ENCODE data around the gene VPS8. TPM values are rescaled to one million over a fixed set of nuclear protein-coding genes. Genes with fewer than 3 reads are reported as not detected.

The VPS8 gene
- total RNA-seq, 3 donors from 2014 or later: 13.2 to 18.4 (median 17.6) TPM

GRCh38 chr3:184796954-184797353 is 15.0 kb upstream of the VPS8 start:
- Mint-ChIP-seq H3K27me3 (ENCODE audit: low read depth) (peaks cover 29% of the 10 kb centered on the region), H3K36me3 (ENCODE audit: insufficient read depth) (no peaks in the 10 kb centered on the region), H3K4me3 (no peak overlapping the region), H3K9me3 (no peaks in the 10 kb centered on the region), H3K4me1 (ENCODE audit: low read depth) (peaks cover 5% of the 10 kb centered on the region)
- no peak for ATAC-seq
- no peak for DNase-seq

- H3K36me3 Mint-ChIP-seq (ENCODE audit: insufficient read depth): no peaks in the 10 kb centered on the region
These were observed 13.8 kb upstream of the VPS8 start for GRCh38 chr3:184798120-184798519.

GRCh38 chr3:184800349-184800930 is 11.5 kb upstream of the VPS8 start:
- ATAC-seq (no peak), DNase-seq (no peak)
- H3K4me3 Mint-ChIP-seq: no peak overlapping the region
- peaks cover 29% of the 10 kb centered on the region for H3K27me3 Mint-ChIP-seq (ENCODE audit: low read depth)
- H3K9me3 Mint-ChIP-seq: no peaks in the 10 kb centered on the region
- no peaks in the 10 kb centered on the region for H3K36me3 Mint-ChIP-seq (ENCODE audit: insufficient read depth)
- peaks cover 5% of the 10 kb centered on the region for H3K4me1 Mint-ChIP-seq (ENCODE audit: low read depth)

More at GRCh38 chr3:184798120-184798519, 13.8 kb upstream of the VPS8 start:
- Mint-ChIP-seq H3K4me1 (ENCODE audit: low read depth) (peaks cover 5% of the 10 kb centered on the region), H3K27me3 (ENCODE audit: low read depth) (peaks cover 29% of the 10 kb centered on the region), H3K9me3 (no peaks in the 10 kb centered on the region), H3K4me3 (no peak overlapping the region)
- ATAC-seq (no peak), DNase-seq (no peak)

GRCh38 chr3:184801241-184801785 is 10.7 kb upstream of the VPS8 start:
- Mint-ChIP-seq H3K9me3 (no peaks in the 10 kb centered on the region), H3K27me3 (ENCODE audit: low read depth) (peaks cover 28% of the 10 kb centered on the region), H3K4me3 (no peak overlapping the region), H3K36me3 (ENCODE audit: insufficient read depth) (no peaks in the 10 kb centered on the region), H3K4me1 (ENCODE audit: low read depth) (peaks cover 5% of the 10 kb centered on the region)
- ATAC-seq (no peak), DNase-seq (no peak)

- no peaks in the 10 kb centered on the region for H3K9me3 Mint-ChIP-seq
- no peaks in the 10 kb centered on the region for H3K36me3 Mint-ChIP-seq (ENCODE audit: insufficient read depth)
- DNase-seq (no peak), ATAC-seq (no peak)
- H3K27me3 Mint-ChIP-seq (ENCODE audit: low read depth): peaks cover 24% of the 10 kb centered on the region
- no peaks in the 10 kb centered on the region for H3K4me1 Mint-ChIP-seq (ENCODE audit: low read depth)
- no peak overlapping the region for H3K4me3 Mint-ChIP-seq
These were observed 9.8 kb upstream of the VPS8 start for GRCh38 chr3:184802150-184802549.

- Mint-ChIP-seq H3K27me3 (ENCODE audit: low read depth) (peaks cover 14% of the 10 kb centered on the region), H3K36me3 (ENCODE audit: insufficient read depth) (no peaks in the 10 kb centered on the region), H3K4me1 (ENCODE audit: low read depth) (no peaks in the 10 kb centered on the region), H3K9me3 (no peaks in the 10 kb centered on the region), H3K4me3 (no peak overlapping the region)
- ATAC-seq (no peak), DNase-seq (no peak)
These were observed 7.2 kb upstream of the VPS8 start for GRCh38 chr3:184804801-184805200.

GRCh38 chr3:184805351-184806038 is 6.5 kb upstream of the VPS8 start:
- H3K36me3 Mint-ChIP-seq (ENCODE audit: insufficient read depth): no peaks in the 10 kb centered on the region
- ATAC-seq (no peak), DNase-seq (no peak)
- H3K27me3 Mint-ChIP-seq (ENCODE audit: low read depth): peaks cover 8% of the 10 kb centered on the region
- no peaks in the 10 kb centered on the region for H3K4me1 Mint-ChIP-seq (ENCODE audit: low read depth)
- no peaks in the 10 kb centered on the region for H3K9me3 Mint-ChIP-seq
- H3K4me3 Mint-ChIP-seq: no peak overlapping the region

GRCh38 chr3:184806567-184807271 is 5.2 kb upstream of the VPS8 start:
- ATAC-seq: no peak
- H3K36me3 Mint-ChIP-seq (ENCODE audit: insufficient read depth): no peaks in the 10 kb centered on the region
- no peak overlapping the region for H3K4me3 Mint-ChIP-seq
- peaks cover 7% of the 10 kb centered on the region for H3K4me1 Mint-ChIP-seq (ENCODE audit: low read depth)
- H3K9me3 Mint-ChIP-seq: no peaks in the 10 kb centered on the region
- H3K27me3 Mint-ChIP-seq (ENCODE audit: low read depth): no peaks in the 10 kb centered on the region
- no peak for DNase-seq

- no peaks in the 10 kb centered on the region for H3K36me3 Mint-ChIP-seq (ENCODE audit: insufficient read depth)
- no peak overlapping the region for H3K4me3 Mint-ChIP-seq
- DNase-seq (no peak), ATAC-seq (no peak)
- H3K9me3 Mint-ChIP-seq: no peaks in the 10 kb centered on the region
- H3K27me3 Mint-ChIP-seq (ENCODE audit: low read depth): peaks cover 2% of the 10 kb centered on the region
- peaks cover 12% of the 10 kb centered on the region for H3K4me1 Mint-ChIP-seq (ENCODE audit: low read depth)
These were observed 4.4 kb upstream of the VPS8 start for GRCh38 chr3:184807549-184807948.

- no peaks in the 10 kb centered on the region for H3K36me3 Mint-ChIP-seq (ENCODE audit: insufficient read depth)
- ATAC-seq (no peak), DNase-seq (no peak)
- no peak overlapping the region for H3K4me3 Mint-ChIP-seq
- H3K4me1 Mint-ChIP-seq (ENCODE audit: low read depth): peaks cover 15% of the 10 kb centered on the region
- no peaks in the 10 kb centered on the region for H3K9me3 Mint-ChIP-seq
- H3K27me3 Mint-ChIP-seq (ENCODE audit: low read depth): peaks cover 2% of the 10 kb centered on the region
These were observed 3.9 kb upstream of the VPS8 start for GRCh38 chr3:184808021-184808420.

GRCh38 chr3:184810146-184810545 is 1.8 kb upstream of the VPS8 start:
- H3K4me3 Mint-ChIP-seq: no peak overlapping the region
- H3K9me3 Mint-ChIP-seq: no peaks in the 10 kb centered on the region
- peaks cover 30% of the 10 kb centered on the region for H3K4me1 Mint-ChIP-seq (ENCODE audit: low read depth)
- no peaks in the 10 kb centered on the region for H3K36me3 Mint-ChIP-seq (ENCODE audit: insufficient read depth)
- ATAC-seq (no peak), DNase-seq (no peak)
- peaks cover 2% of the 10 kb centered on the region for H3K27me3 Mint-ChIP-seq (ENCODE audit: low read depth)

- Mint-ChIP-seq H3K36me3 (ENCODE audit: insufficient read depth) (no peaks in the 10 kb centered on the region), H3K27me3 (ENCODE audit: low read depth) (peaks cover 2% of the 10 kb centered on the region), H3K9me3 (no peaks in the 10 kb centered on the region), H3K4me3 (no peak overlapping the region), H3K4me1 (ENCODE audit: low read depth) (peaks cover 39% of the 10 kb centered on the region)
- no peak for DNase-seq
- ATAC-seq: no peak
These were observed 932 bp upstream of the VPS8 start for GRCh38 chr3:184811034-184811433.

GRCh38 chr3:184811663-184811998 is 335 bp upstream of the VPS8 start:
- H3K36me3 Mint-ChIP-seq (ENCODE audit: insufficient read depth): peaks cover 2% of the 10 kb centered on the region
- peaks cover 44% of the 10 kb centered on the region for H3K4me1 Mint-ChIP-seq (ENCODE audit: low read depth)

GRCh38 chr3:184812662-184813042 is 686 bp downstream of the VPS8 start:
- Mint-ChIP-seq H3K4me3 (peak overlapping the region; percentile 99), H3K27me3 (ENCODE audit: low read depth) (peaks cover 2% of the 10 kb centered on the region), H3K4me1 (ENCODE audit: low read depth) (peaks cover 51% of the 10 kb centered on the region), H3K9me3 (no peaks in the 10 kb centered on the region), H3K36me3 (ENCODE audit: insufficient read depth) (peaks cover 5% of the 10 kb centered on the region)
- ATAC-seq: peak; percentile 14 to 19
- DNase-seq: peak; percentile 19

More at GRCh38 chr3:184811663-184811998, 335 bp upstream of the VPS8 start:
- Mint-ChIP-seq H3K9me3 (no peaks in the 10 kb centered on the region), H3K4me3 (peak overlapping the region; percentile 99), H3K27me3 (ENCODE audit: low read depth) (peaks cover 2% of the 10 kb centered on the region)
- no peak for ATAC-seq
- no peak for DNase-seq

- Mint-ChIP-seq H3K4me3 (peak overlapping the region; percentile 99), H3K4me1 (ENCODE audit: low read depth) (peaks cover 54% of the 10 kb centered on the region), H3K27me3 (ENCODE audit: low read depth) (peaks cover 2% of the 10 kb centered on the region), H3K36me3 (ENCODE audit: insufficient read depth) (peaks cover 8% of the 10 kb centered on the region), H3K9me3 (no peaks in the 10 kb centered on the region)
- DNase-seq (no peak), ATAC-seq (no peak)
These were observed 1.4 kb downstream of the VPS8 start for GRCh38 chr3:184813357-184813756.

All from activated T-cell treated with anti-CD3 and anti-CD28 coated beads, Interleukin-2, amount 50 U/mL, for 4 hours (primary cell).